Caco-2 (cell line): ENCODE data around the gene GLCCI1. TPM values are rescaled to one million over a fixed set of nuclear protein-coding genes. Genes with fewer than 3 reads are reported as not detected.

Experiments used
- BruUV-seq: library from RNA; stranded (reverse); fragments of 400-500 nt; replicated peaks from 2 replicates; lab custom pipeline; 2021; lab: Mats Ljungman, UMichigan
- CTCF ChIA-PET: fragments of 300-600 bp; sonication (Branson Sonifier 250); formaldehyde crosslinking; loops from one replicate; lab custom pipeline; 2022; ENCODE audit warnings: antibody characterized with exemption; lab: Charles Lee
- POLR2A ChIA-PET: fragments of 300-600 bp; sonication (Branson Sonifier 250); formaldehyde crosslinking; loops from one replicate; lab custom pipeline; 2022; ENCODE audit warnings: antibody characterized with exemption; lab: Charles Lee
- DNase-seq, 2 experiments: peaks; one replicate each; pipeline versions ENCODE4 v3.0.0 to v3.0.0-alpha.2; 2020 to 2022
- H3K27me3 ChIP-seq: replicated peaks from 2 replicates; pipeline ENCODE4 v1.6.0; 2011; ENCODE audit warnings: low read length; ENCODE audit not compliant: control insufficient read depth, insufficient read depth
- H3K36me3 ChIP-seq: 2 replicates; pipeline ENCODE4 v1.5.1; 2011; ENCODE audit warnings: low read length; ENCODE audit not compliant: control insufficient read depth, insufficient read depth
- H3K4me1 ChIP-seq: fragments of 250-450 bp; sonication (Bioruptor Pico); 2 replicates; pipeline ENCODE4 v1.5.1; 2020; ENCODE audit warnings: mild to moderate bottlenecking
- H3K4me3 ChIP-seq: 2 replicates; pipeline ENCODE4 v1.5.1; 2011; ENCODE audit warnings: low read depth, mild to moderate bottlenecking, control low read depth, low read length
- H3K9me3 ChIP-seq: fragments of 250-450 bp; sonication (Bioruptor Pico); 2 replicates; pipeline ENCODE4 v1.5.1; 2020; ENCODE audit warnings: mild to moderate bottlenecking, moderate library complexity
- H3K27ac Mint-ChIP-seq: one replicate; pipeline ENCODE4 v1.8.0; 2022; ENCODE audit warnings: mixed read lengths; ENCODE audit not compliant: unreplicated experiment
- H3K27me3 Mint-ChIP-seq: one replicate; pipeline ENCODE4 v1.8.0; 2022; ENCODE audit warnings: mixed read lengths; ENCODE audit not compliant: insufficient read depth, unreplicated experiment
- H3K36me3 Mint-ChIP-seq: one replicate; pipeline ENCODE4 v1.8.0; 2022; ENCODE audit warnings: mild to moderate bottlenecking, mixed read lengths; ENCODE audit not compliant: insufficient read depth, unreplicated experiment
- H3K4me1 Mint-ChIP-seq: one replicate; pipeline ENCODE4 v1.8.0; 2022; ENCODE audit warnings: low read depth, mixed read lengths; ENCODE audit not compliant: unreplicated experiment
- H3K4me3 Mint-ChIP-seq: one replicate; pipeline ENCODE4 v1.8.0; 2022; ENCODE audit warnings: mild to moderate bottlenecking, moderate library complexity, mixed read lengths; ENCODE audit not compliant: unreplicated experiment
- H3K9me3 Mint-ChIP-seq: one replicate; pipeline ENCODE4 v1.8.0; 2022; ENCODE audit warnings: mixed read lengths; ENCODE audit not compliant: unreplicated experiment
- intact Hi-C: fragments of 100-400 bp; cut with micrococcal nuclease; formaldehyde crosslinking; loops from one replicate; pipeline ENCODE4 v1.10.0; 2022; ENCODE audit not compliant: unreplicated experiment
- total RNA-seq: library from RNA; stranded (reverse); gene quantifications from 2 replicates; pipeline ENCODE4 v1.2.3, GENCODE V29; 2022
- TF ChIP-seq, protein P1 (sequence below), 2 experiments: fragments of 200-600 bp in 1 of 2; IDR thresholded peaks; 1 replicate in 1 of 2; 2 replicates in 1 of 2; pipeline versions ENCODE4 v1.5.1 to v1.8.0; 2011 to 2022; ENCODE audit warnings: antibody characterized with exemption in 1 of 2, control low read depth in 1 of 2, inconsistent platforms in 1 of 2, low read depth in 1 of 2, low read length in 1 of 2, mild to moderate bottlenecking in 1 of 2, moderate library complexity in 1 of 2; ENCODE audit not compliant: insufficient read depth in 1 of 2, severe bottlenecking in 1 of 2, unreplicated experiment in 1 of 2

GLCCI1 gene
- total RNA-seq, 1 experiment from 2014 or later: 18.8 TPM

DNA sequence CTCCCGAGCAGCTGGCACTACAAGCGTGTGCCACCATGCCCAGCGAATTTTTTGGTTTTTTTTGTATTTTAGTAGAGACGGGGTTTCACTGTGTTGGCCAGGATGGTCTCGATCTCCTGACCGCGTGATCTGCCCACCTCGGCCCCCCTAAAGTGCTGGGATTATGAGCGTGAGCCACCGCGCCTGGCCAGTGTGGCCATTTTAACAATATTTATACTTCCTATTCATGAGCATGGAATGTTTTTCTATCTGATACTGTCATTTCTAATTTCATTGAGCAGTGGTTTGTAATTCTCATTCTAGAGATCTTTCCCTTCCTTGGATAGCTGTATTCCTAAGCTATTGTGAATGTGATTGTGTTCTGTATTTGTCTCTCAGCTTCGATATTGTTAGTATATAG is 96.2 kb downstream of the GLCCI1 start:
- H3K9me3 Mint-ChIP-seq: no peaks in the 10 kb centered on the region
- no peaks in the 10 kb centered on the region for H3K36me3 Mint-ChIP-seq
- intact Hi-C loops: no loop called here
- no peaks in the 10 kb centered on the region for H3K9me3 ChIP-seq
- ChIA-PET POLR2A (no interaction called here), CTCF (no interaction called here)
- H3K4me1 ChIP-seq: no peaks in the 10 kb centered on the region
- BruUV-seq: no TSS peak
- TF ChIP-seq, protein P1, sequence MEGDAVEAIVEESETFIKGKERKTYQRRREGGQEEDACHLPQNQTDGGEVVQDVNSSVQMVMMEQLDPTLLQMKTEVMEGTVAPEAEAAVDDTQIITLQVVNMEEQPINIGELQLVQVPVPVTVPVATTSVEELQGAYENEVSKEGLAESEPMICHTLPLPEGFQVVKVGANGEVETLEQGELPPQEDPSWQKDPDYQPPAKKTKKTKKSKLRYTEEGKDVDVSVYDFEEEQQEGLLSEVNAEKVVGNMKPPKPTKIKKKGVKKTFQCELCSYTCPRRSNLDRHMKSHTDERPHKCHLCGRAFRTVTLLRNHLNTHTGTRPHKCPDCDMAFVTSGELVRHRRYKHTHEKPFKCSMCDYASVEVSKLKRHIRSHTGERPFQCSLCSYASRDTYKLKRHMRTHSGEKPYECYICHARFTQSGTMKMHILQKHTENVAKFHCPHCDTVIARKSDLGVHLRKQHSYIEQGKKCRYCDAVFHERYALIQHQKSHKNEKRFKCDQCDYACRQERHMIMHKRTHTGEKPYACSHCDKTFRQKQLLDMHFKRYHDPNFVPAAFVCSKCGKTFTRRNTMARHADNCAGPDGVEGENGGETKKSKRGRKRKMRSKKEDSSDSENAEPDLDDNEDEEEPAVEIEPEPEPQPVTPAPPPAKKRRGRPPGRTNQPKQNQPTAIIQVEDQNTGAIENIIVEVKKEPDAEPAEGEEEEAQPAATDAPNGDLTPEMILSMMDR (IDR thresholded peaks at IDR 0.05; ENCODE audit: insufficient read depth in 1 of 2, low read depth in 1 of 2, low read length in 1 of 2, severe bottlenecking in 1 of 2, unreplicated experiment in 1 of 2): no peak
- H3K4me3 ChIP-seq: no peak overlapping the region
- no peak overlapping the region for H3K27ac Mint-ChIP-seq
- H3K27me3 Mint-ChIP-seq: no peaks in the 10 kb centered on the region
- no peak for DNase-seq
- no peaks in the 10 kb centered on the region for H3K36me3 ChIP-seq
- no peaks in the 10 kb centered on the region for H3K27me3 ChIP-seq
- no peak overlapping the region for H3K4me3 Mint-ChIP-seq
- H3K4me1 Mint-ChIP-seq: no peaks in the 10 kb centered on the region

DNA sequence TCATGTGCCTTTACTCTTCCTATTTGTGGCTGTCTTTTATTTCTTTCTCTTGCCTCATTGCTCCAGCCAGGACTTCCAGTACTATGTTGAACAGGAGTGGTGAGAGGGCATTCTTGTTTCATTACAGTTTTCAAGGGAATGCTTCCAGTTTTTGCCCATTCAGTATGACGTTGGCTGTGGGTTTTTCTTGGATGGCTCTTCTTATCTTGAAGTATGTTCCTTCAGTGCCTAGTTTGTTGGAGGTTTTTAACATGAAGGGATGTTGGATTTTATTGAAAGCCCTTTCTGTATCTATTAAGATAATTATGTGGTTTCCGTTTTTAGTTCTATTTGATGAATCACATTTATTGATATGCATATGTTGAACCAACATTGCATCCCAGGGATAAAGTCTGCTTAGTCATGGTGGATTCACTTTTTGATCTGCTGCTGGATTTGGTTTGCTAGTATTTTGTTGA is 96.8 kb downstream of the GLCCI1 start:
- H3K27me3 ChIP-seq: no peaks in the 10 kb centered on the region
- BruUV-seq: no TSS peak
- no peaks in the 10 kb centered on the region for H3K36me3 Mint-ChIP-seq
- intact Hi-C loops: no loop called here
- ChIA-PET CTCF (no interaction called here), POLR2A (no interaction called here)
- TF ChIP-seq, protein P1 (IDR thresholded peaks at IDR 0.05; ENCODE audit: insufficient read depth in 1 of 2, low read depth in 1 of 2, low read length in 1 of 2, severe bottlenecking in 1 of 2, unreplicated experiment in 1 of 2): no peak
- H3K4me1 ChIP-seq: no peaks in the 10 kb centered on the region
- no peak for DNase-seq
- H3K9me3 ChIP-seq: no peaks in the 10 kb centered on the region
- H3K27me3 Mint-ChIP-seq: no peaks in the 10 kb centered on the region
- no peaks in the 10 kb centered on the region for H3K36me3 ChIP-seq
- H3K4me3 Mint-ChIP-seq: no peak overlapping the region
- H3K27ac Mint-ChIP-seq: no peak overlapping the region
- H3K4me3 ChIP-seq: no peak overlapping the region
- no peaks in the 10 kb centered on the region for H3K9me3 Mint-ChIP-seq
- no peaks in the 10 kb centered on the region for H3K4me1 Mint-ChIP-seq

DNA sequence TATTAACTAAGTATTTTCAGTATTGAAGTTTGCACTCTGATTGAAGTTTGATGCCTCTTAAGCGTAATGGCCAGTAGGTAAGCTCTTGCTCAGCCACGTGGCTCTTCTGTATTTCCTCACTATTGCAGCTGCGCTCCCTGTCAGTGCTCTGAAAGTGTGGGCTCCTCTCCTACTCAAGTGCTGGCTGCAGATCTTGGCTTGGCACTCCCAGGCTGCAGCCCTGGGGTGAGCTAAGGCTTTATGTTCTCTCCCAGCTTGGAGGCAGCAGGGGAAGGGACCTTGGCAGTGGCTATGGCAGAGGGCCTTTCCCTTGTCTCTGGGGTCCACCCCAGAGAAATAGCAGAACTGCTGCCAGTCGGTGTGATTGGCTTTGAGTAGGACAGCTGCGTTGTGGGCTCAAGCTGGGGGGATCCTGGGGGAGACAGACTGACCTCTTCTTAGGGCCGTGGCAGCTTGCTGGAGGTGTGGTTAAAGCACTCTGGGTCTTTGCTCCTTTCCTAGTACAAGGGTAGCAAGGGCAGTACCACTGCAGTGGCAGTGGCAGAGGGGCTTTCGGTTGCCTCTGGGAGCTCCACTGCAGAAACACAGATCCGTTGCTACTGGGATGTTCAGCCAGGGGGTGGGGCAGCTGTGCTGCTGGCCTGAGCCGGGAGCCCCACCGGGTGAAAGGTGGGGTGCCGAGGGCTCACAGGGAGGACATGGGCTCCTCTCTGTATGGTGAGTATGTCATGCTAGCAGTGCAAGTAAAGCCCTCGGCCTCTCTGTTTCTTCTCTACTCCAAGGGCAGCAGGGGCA is 100.5 kb downstream of the GLCCI1 start:
- Mint-ChIP-seq H3K4me1 (peaks cover 13% of the 10 kb centered on the region), H3K27me3 (no peaks in the 10 kb centered on the region), H3K9me3 (no peaks in the 10 kb centered on the region), H3K27ac (no peak overlapping the region), H3K4me3 (no peak overlapping the region), H3K36me3 (peaks cover 12% of the 10 kb centered on the region)
- H3K4me1 ChIP-seq: peaks cover 9% of the 10 kb centered on the region; the same call in 1 of the 2 replicates
- ChIA-PET POLR2A (no interaction called here), CTCF (no interaction called here)
- H3K9me3 ChIP-seq: no peaks in the 10 kb centered on the region
- TF ChIP-seq, protein P1 (IDR thresholded peaks at IDR 0.05; ENCODE audit: insufficient read depth in 1 of 2, low read depth in 1 of 2, low read length in 1 of 2, severe bottlenecking in 1 of 2, unreplicated experiment in 1 of 2): no peak
- no peaks in the 10 kb centered on the region for H3K36me3 ChIP-seq
- no TSS peak for BruUV-seq
- H3K4me3 ChIP-seq: no peak overlapping the region
- no peaks in the 10 kb centered on the region for H3K27me3 ChIP-seq
- no peak for DNase-seq
- intact Hi-C loops: no loop called here
